Karpas-422 (cell line): ENCODE data around the gene LONP1. TPM values are rescaled to one million over a fixed set of nuclear protein-coding genes. Genes with fewer than 3 reads are reported as not detected.

ENCODE experiments used
- DNase-seq: peaks from one replicate; pipeline ENCODE4 v3.0.0-alpha.2; 2015
- H2AFZ ChIP-seq: fragments of 200-600 bp; sonication (generic); 2 replicates; pipeline ENCODE4 v1.6.1; 2014; ENCODE audit warnings: antibody characterized with exemption, low read length, mixed read lengths
- H3K27ac ChIP-seq: fragments of 200-600 bp; sonication (generic); 2 replicates; pipeline ENCODE4 v1.5.1; 2014; ENCODE audit warnings: mild to moderate bottlenecking, low read length, moderate library complexity
- H3K27me3 ChIP-seq: fragments of 200-600 bp; sonication (generic); 2 replicates; pipeline ENCODE4 v1.6.1; 2014; ENCODE audit warnings: low read length, mixed read lengths
- H3K36me3 ChIP-seq: fragments of 200-600 bp; sonication (generic); 2 replicates; pipeline ENCODE4 v1.6.1; 2014; ENCODE audit warnings: low read length, mixed read lengths; ENCODE audit not compliant: insufficient read depth
- H3K4me1 ChIP-seq: fragments of 200-600 bp; sonication (generic); 2 replicates; pipeline ENCODE4 v1.6.1; 2014; ENCODE audit warnings: mild to moderate bottlenecking, low read length, mixed read lengths
- H3K4me2 ChIP-seq: fragments of 200-600 bp; sonication (generic); 2 replicates; pipeline ENCODE4 v1.6.1; 2014; ENCODE audit warnings: low read length, low read depth, mild to moderate bottlenecking; ENCODE audit not compliant: poor library complexity, severe bottlenecking
- H3K4me3 ChIP-seq: fragments of 200-600 bp; sonication (generic); 2 replicates; pipeline ENCODE4 v1.5.1; 2014; ENCODE audit warnings: mild to moderate bottlenecking, antibody characterized with exemption, low read length, mixed read lengths
- H3K79me2 ChIP-seq: fragments of 200-600 bp; sonication (generic); 2 replicates; pipeline ENCODE4 v1.6.1; 2014; ENCODE audit warnings: mild to moderate bottlenecking, low read length, mixed read lengths
- H3K9ac ChIP-seq: fragments of 200-600 bp; sonication (generic); 2 replicates; pipeline ENCODE4 v1.6.0; 2014; ENCODE audit warnings: low read length
- H3K9me2 ChIP-seq: fragments of 200-600 bp; sonication (generic), shearing (Covaris generic); replicated peaks from 2 replicates; pipeline ENCODE4 v1.6.0; 2014; ENCODE audit warnings: mild to moderate bottlenecking, low read length, moderate library complexity; ENCODE audit not compliant: insufficient read depth
- H3K9me3 ChIP-seq: fragments of 300-700, 200-600 bp; sonication (generic); 2 replicates; pipeline ENCODE4 v1.6.1; 2014; ENCODE audit warnings: low read length, mixed read lengths
- H4K20me1 ChIP-seq: fragments of 200-600 bp; sonication (generic); 2 replicates; pipeline ENCODE4 v1.6.1; 2014; ENCODE audit warnings: mild to moderate bottlenecking, antibody characterized with exemption, low read length, low read depth; ENCODE audit not compliant: insufficient read depth
- total RNA-seq: library from RNA; depleted of rRNA; stranded (reverse); fragments of >200 nt; shearing (Covaris generic); gene quantifications from 2 replicates; pipeline ENCODE4 v1.2.3, GENCODE V29; 2014; ENCODE audit warnings: low replicate concordance; rRNA removed

LONP1 gene, protein sequence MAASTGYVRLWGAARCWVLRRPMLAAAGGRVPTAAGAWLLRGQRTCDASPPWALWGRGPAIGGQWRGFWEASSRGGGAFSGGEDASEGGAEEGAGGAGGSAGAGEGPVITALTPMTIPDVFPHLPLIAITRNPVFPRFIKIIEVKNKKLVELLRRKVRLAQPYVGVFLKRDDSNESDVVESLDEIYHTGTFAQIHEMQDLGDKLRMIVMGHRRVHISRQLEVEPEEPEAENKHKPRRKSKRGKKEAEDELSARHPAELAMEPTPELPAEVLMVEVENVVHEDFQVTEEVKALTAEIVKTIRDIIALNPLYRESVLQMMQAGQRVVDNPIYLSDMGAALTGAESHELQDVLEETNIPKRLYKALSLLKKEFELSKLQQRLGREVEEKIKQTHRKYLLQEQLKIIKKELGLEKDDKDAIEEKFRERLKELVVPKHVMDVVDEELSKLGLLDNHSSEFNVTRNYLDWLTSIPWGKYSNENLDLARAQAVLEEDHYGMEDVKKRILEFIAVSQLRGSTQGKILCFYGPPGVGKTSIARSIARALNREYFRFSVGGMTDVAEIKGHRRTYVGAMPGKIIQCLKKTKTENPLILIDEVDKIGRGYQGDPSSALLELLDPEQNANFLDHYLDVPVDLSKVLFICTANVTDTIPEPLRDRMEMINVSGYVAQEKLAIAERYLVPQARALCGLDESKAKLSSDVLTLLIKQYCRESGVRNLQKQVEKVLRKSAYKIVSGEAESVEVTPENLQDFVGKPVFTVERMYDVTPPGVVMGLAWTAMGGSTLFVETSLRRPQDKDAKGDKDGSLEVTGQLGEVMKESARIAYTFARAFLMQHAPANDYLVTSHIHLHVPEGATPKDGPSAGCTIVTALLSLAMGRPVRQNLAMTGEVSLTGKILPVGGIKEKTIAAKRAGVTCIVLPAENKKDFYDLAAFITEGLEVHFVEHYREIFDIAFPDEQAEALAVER
- 65.7 and 165 TPM in 2 replicates for total RNA-seq

GRCh38 chr19:5719961-5720790, at the start of gene LONP1, which contains the start of gene CATSPERD:
TSS of gene LONP1 (minus strand) at chr19:5720146. CDS start at chr19:5720132, 14 bp downstream.
TSS of gene CATSPERD (plus strand) at chr19:5720637. CDS start at chr19:5720738, 101 bp downstream.
- H3K9ac ChIP-seq, result peak within 1 kb of the TSS; percentile 82
- H3K4me2 ChIP-seq, result peak within 1 kb of the TSS; percentile 98
- peak within 1 kb of the TSS; percentile 77; the same call in 1 of the 2 replicates for H3K27ac ChIP-seq
- H4K20me1 ChIP-seq, result peaks cover 13% of the 10 kb centered on the region
- H3K36me3 ChIP-seq, result peaks cover 9% of the 10 kb centered on the region; the same call in 1 of the 2 replicates
- H3K4me3 ChIP-seq, result peak within 1 kb of the TSS; percentile 82
- peaks cover 44% of the 10 kb centered on the region for H3K79me2 ChIP-seq
- no peaks in the 10 kb centered on the region for H3K9me2 ChIP-seq
- DNase-seq, result peak; percentile 100
- no peaks in the 10 kb centered on the region for H3K9me3 ChIP-seq
- H2AFZ ChIP-seq, result peak within 1 kb of the TSS; percentile 78; the same call in 1 of the 2 replicates
- peaks cover 22% of the 10 kb centered on the region for H3K4me1 ChIP-seq
- no peaks in the 10 kb centered on the region for H3K27me3 ChIP-seq

DNA sequence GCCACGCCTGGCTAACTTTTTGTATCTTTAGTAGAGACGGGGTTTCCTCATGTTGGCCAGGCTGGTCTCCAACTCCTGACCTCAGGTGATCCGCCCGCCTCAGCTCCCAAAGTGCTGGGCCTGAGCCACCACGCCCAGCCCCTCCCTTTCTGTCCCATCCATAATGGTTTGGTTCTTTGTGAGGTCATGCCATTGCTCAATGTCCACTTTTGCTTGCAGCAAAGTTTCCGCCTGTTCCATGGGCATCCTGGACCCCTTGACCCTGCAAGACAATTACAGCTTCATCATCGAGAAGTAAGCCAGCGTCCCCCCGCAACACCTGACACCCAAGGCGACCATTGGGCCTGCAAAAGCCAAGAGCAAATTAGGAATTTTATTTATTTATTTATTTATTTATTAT, 48.0 kb upstream of the LONP1 start:
- Histone ChIP-seq H3K27ac (no peak overlapping the region), H3K4me1 (no peaks in the 10 kb centered on the region)

DNA sequence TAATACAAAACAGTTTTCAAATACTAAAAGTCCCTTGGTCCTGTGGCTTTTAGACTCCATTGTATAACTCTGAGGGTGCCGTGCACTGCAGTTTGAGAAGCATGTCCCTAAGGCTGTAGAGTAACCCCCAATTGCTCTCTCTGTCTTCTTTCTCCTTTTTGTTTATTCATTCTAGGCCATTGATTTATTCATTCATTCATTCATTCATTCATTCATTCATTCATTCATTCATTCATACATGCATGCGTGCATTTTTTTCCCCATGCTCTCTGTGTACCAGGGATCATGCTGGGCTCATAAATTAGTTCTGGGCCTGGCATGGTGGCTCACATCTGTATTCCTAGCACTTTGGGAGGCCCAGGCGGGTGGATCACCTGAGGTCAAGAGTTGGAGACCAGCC, 45.3 kb upstream of the LONP1 start:
- no peak for DNase-seq
- no peaks in the 10 kb centered on the region for H3K4me1 ChIP-seq
- no peaks in the 10 kb centered on the region; the same call in 1 of the 2 replicates for H3K9me2 ChIP-seq
- H2AFZ ChIP-seq, result no peak overlapping the region
- no peaks in the 10 kb centered on the region for H3K36me3 ChIP-seq
- H3K9ac ChIP-seq, result no peak overlapping the region
- H3K27ac ChIP-seq, result no peak overlapping the region
- no peak overlapping the region for H3K4me2 ChIP-seq
- H3K27me3 ChIP-seq, result no peaks in the 10 kb centered on the region
- H3K79me2 ChIP-seq, result no peaks in the 10 kb centered on the region
- no peaks in the 10 kb centered on the region for H4K20me1 ChIP-seq
- no peak overlapping the region for H3K4me3 ChIP-seq
- H3K9me3 ChIP-seq, result no peaks in the 10 kb centered on the region

More for the DNA sequence above, 48.0 kb upstream of the LONP1 start:
- H2AFZ ChIP-seq, result no peak overlapping the region
- H4K20me1 ChIP-seq, result no peaks in the 10 kb centered on the region
- H3K9ac ChIP-seq, result no peak overlapping the region
- H3K9me3 ChIP-seq, result no peaks in the 10 kb centered on the region
- H3K9me2 ChIP-seq, result no peaks in the 10 kb centered on the region
- no peak overlapping the region for H3K4me2 ChIP-seq
- H3K27me3 ChIP-seq, result no peaks in the 10 kb centered on the region
- DNase-seq, result no peak
- H3K36me3 ChIP-seq, result no peaks in the 10 kb centered on the region
- H3K4me3 ChIP-seq, result no peak overlapping the region
- no peaks in the 10 kb centered on the region for H3K79me2 ChIP-seq

GRCh38 chr19:5762608-5763217, 42.8 kb upstream of the LONP1 start:
- H3K4me1 ChIP-seq, result no peaks in the 10 kb centered on the region
- no peak overlapping the region for H3K4me2 ChIP-seq
- H4K20me1 ChIP-seq, result no peaks in the 10 kb centered on the region
- DNase-seq, result no peak
- no peaks in the 10 kb centered on the region for H3K79me2 ChIP-seq
- no peaks in the 10 kb centered on the region for H3K27me3 ChIP-seq
- H3K36me3 ChIP-seq, result no peaks in the 10 kb centered on the region
- no peak overlapping the region for H3K27ac ChIP-seq
- no peak overlapping the region for H2AFZ ChIP-seq
- no peaks in the 10 kb centered on the region for H3K9me3 ChIP-seq
- no peak overlapping the region for H3K4me3 ChIP-seq
- H3K9me2 ChIP-seq, result no peaks in the 10 kb centered on the region; the same call in 1 of the 2 replicates
- H3K9ac ChIP-seq, result no peak overlapping the region

GRCh38 chr19:5753743-5754142, 33.8 kb upstream of the LONP1 start:
- H3K27ac ChIP-seq, result no peak overlapping the region
- H3K9me3 ChIP-seq, result no peaks in the 10 kb centered on the region
- H3K4me3 ChIP-seq, result no peak overlapping the region
- H3K27me3 ChIP-seq, result no peaks in the 10 kb centered on the region
- H3K4me1 ChIP-seq, result no peaks in the 10 kb centered on the region
- no peaks in the 10 kb centered on the region for H3K79me2 ChIP-seq
- no peak for DNase-seq
- H4K20me1 ChIP-seq, result no peaks in the 10 kb centered on the region
- H3K36me3 ChIP-seq, result no peaks in the 10 kb centered on the region
- no peak overlapping the region for H3K9ac ChIP-seq
- no peaks in the 10 kb centered on the region for H3K9me2 ChIP-seq
- no peak overlapping the region for H3K4me2 ChIP-seq
- H2AFZ ChIP-seq, result no peak overlapping the region

DNA sequence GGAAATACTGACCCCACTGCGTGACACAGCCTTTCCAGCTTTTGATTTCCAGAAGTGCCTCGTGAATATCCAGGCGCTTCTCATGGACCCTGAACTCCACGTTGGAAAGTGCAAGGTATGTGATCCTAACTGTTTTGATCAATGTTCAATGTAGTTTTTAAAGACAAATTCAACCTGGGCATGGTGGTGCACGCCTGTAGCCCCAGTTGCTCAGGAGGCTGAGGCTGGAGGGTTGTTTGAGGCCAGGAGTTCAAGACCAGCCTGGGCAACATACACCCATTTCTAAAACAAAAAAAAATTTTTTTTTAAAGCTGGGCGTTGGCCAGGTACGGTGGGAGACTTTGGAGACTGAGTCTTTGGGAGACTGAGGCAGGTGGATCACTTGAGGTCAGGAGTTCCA, 31.8 kb upstream of the LONP1 start:
- no peak for DNase-seq
- H3K4me1 ChIP-seq, result no peaks in the 10 kb centered on the region
- no peaks in the 10 kb centered on the region for H3K36me3 ChIP-seq
- no peaks in the 10 kb centered on the region for H3K79me2 ChIP-seq
- H3K27ac ChIP-seq, result no peak overlapping the region
- H2AFZ ChIP-seq, result no peak overlapping the region
- no peak overlapping the region for H3K9ac ChIP-seq
- no peak overlapping the region for H3K4me3 ChIP-seq
- H3K27me3 ChIP-seq, result no peaks in the 10 kb centered on the region
- no peaks in the 10 kb centered on the region for H4K20me1 ChIP-seq
- no peak overlapping the region for H3K4me2 ChIP-seq
- H3K9me3 ChIP-seq, result no peaks in the 10 kb centered on the region
- no peaks in the 10 kb centered on the region for H3K9me2 ChIP-seq

GRCh38 chr19:5749505-5749904, 29.6 kb upstream of the LONP1 start:
- no peaks in the 10 kb centered on the region for H3K9me3 ChIP-seq
- no peak for DNase-seq
- no peaks in the 10 kb centered on the region for H3K9me2 ChIP-seq
- no peaks in the 10 kb centered on the region for H3K27me3 ChIP-seq
- H3K9ac ChIP-seq, result no peak overlapping the region
- H3K4me2 ChIP-seq, result no peak overlapping the region
- no peak overlapping the region for H3K4me3 ChIP-seq
- H3K36me3 ChIP-seq, result no peaks in the 10 kb centered on the region
- H3K79me2 ChIP-seq, result no peaks in the 10 kb centered on the region
- H2AFZ ChIP-seq, result no peak overlapping the region
- no peaks in the 10 kb centered on the region for H3K4me1 ChIP-seq
- H4K20me1 ChIP-seq, result no peaks in the 10 kb centered on the region
- H3K27ac ChIP-seq, result no peak overlapping the region
